ENCODE measurements around the gene ANK2.

DNA sequence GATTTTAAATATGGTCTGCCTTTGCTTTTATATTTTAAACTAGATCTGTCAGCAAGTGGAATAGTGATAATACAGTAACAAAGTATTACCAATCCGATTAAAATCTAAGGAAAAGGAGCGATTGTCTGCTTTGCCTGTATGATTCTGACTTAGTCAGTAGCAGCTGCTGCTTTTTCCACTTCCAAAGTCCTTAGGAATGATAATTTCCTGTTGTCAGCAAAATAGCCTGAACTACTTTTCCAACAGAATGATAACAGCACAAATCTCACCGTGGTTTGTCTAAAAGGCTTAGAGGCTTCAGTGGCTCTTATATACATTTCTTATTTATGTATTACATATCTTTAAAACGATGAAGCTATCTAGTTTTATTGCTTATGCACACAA lies 290.0 kb downstream of the ANK2 start:
- TF ChIP-seq GATA2 (IDR thresholded peaks at IDR 0.05; ENCODE audit: low read depth, low read length), result no peak
- TF ChIP-seq GATA3 (IDR thresholded peaks at IDR 0.05; ENCODE audit: low read depth, low read length), result no peak
